GM12878 (cell line): ENCODE measurements around the gene HEXIM2. TPM values are rescaled to one million over a fixed set of nuclear protein-coding genes. Genes with fewer than 3 reads are reported as not detected.
A peak's percentile ranks its signal among the peaks of the same experiment; 100 is the strongest.

Source experiments
- ATAC-seq: fragments of 200-7000 bp; cut with Tn5 transposase; 3 replicates; pipeline ENCODE4 v1.9.1; 2020; ENCODE audit warnings: mild to moderate bottlenecking, moderate library complexity
- BruUV-seq: library from RNA; stranded (reverse); fragments of 400-500 nt; replicated peaks from 2 replicates; lab custom pipeline; 2021; lab: Mats Ljungman, UMichigan
- CTCF ChIA-PET: fragments of 300-600 bp; sonication (Branson Sonifier 250); formaldehyde crosslinking; extraction: SDS; loops from one replicate; lab custom pipeline; 2021; ENCODE audit warnings: inconsistent platforms; lab: Yijun Ruan, JAX
- POLR2A ChIA-PET: fragments of 350-600 bp; formaldehyde crosslinking; extraction: SDS; loops from one replicate; lab custom pipeline; 2021; ENCODE audit warnings: inconsistent platforms; lab: Charles Lee
- RAD21 ChIA-PET: fragments of 300-600 bp; sonication (Branson Sonifier 250); formaldehyde crosslinking; loops from one replicate; lab custom pipeline; 2023; ENCODE audit warnings: antibody characterized with exemption; ENCODE audit not compliant: unreplicated experiment; lab: Charles Lee
- SMC1A ChIA-PET: fragments of 300-600 bp; sonication (Branson Sonifier 250); formaldehyde crosslinking; loops from one replicate; lab custom pipeline; 2023; ENCODE audit not compliant: unreplicated experiment, uncharacterized antibody; lab: Charles Lee
- DNase-seq: peaks from one replicate; pipeline ENCODE4 v3.0.0-alpha.2; 2011; ENCODE audit warnings: low read depth, low spot score
- FAIRE-seq: peaks from 3 replicates; lab custom pipeline; 2011; peaks lifted over from hg19 to GRCh38; lab: Jason Lieb, UNC
- H2AFZ ChIP-seq: 2 replicates; pipeline ENCODE4 v1.6.0; 2011; ENCODE audit warnings: low read depth, low read length, control low read depth; ENCODE audit not compliant: control insufficient read depth
- H3K27ac ChIP-seq: 2 replicates; pipeline ENCODE4 v1.5.1; 2011; ENCODE audit warnings: control low read depth; ENCODE audit not compliant: control insufficient read depth, insufficient read depth
- H3K27me3 ChIP-seq, 2 experiments: replicated peaks in 1 of 2; 2 replicates each; pipeline versions ENCODE4 v1.6.0 to v1.6.1; 2011; ENCODE audit warnings: low read length in 1 of 2; ENCODE audit not compliant: control insufficient read depth in 2 of 2, insufficient read depth in 2 of 2
- H3K36me3 ChIP-seq, 2 experiments: 2 replicates each; pipeline ENCODE4 v1.5.1; 2011; ENCODE audit warnings: low read length in 1 of 2; ENCODE audit not compliant: control insufficient read depth in 2 of 2, insufficient read depth in 2 of 2
- H3K4me1 ChIP-seq: 2 replicates; pipeline ENCODE4 v1.6.1; 2011; ENCODE audit warnings: mild to moderate bottlenecking, low read length, moderate library complexity, mixed read lengths; ENCODE audit not compliant: control insufficient read depth, insufficient read depth
- H3K4me2 ChIP-seq: 2 replicates; pipeline ENCODE4 v1.6.0; 2011; ENCODE audit warnings: control low read depth; ENCODE audit not compliant: control insufficient read depth, insufficient read depth
- H3K4me3 ChIP-seq: fragments of 200-600 bp; sonication (generic); 2 replicates; pipeline ENCODE4 v1.5.1; 2016
- H3K79me2 ChIP-seq: 2 replicates; pipeline ENCODE4 v1.6.0; 2011; ENCODE audit warnings: low read length; ENCODE audit not compliant: control insufficient read depth, insufficient read depth
- H3K9ac ChIP-seq: 2 replicates; pipeline ENCODE4 v1.8.0; 2011; ENCODE audit warnings: low read length, control low read depth, mixed read lengths; ENCODE audit not compliant: control insufficient read depth, insufficient read depth
- H3K9me3 ChIP-seq: replicated peaks from 3 replicates; pipeline ENCODE4 v1.5.1; 2011; ENCODE audit warnings: mild to moderate bottlenecking, low read length; ENCODE audit not compliant: control insufficient read depth, insufficient read depth
- H4K20me1 ChIP-seq: 2 replicates; pipeline ENCODE4 v1.6.0; 2011; ENCODE audit not compliant: control insufficient read depth, insufficient read depth
- BACH1 ChIP-seq: fragments of 450-650 bp; IDR thresholded peaks from 2 replicates; pipeline ENCODE4 v1.6.1; 2017; ENCODE audit warnings: mild to moderate bottlenecking, borderline replicate concordance
- BCLAF1 ChIP-seq: fragments of 450-650 bp; IDR thresholded peaks from 2 replicates; pipeline ENCODE4 v1.6.1; 2017; ENCODE audit warnings: antibody characterized with exemption, mild to moderate bottlenecking, moderate library complexity
- BHLHE40 ChIP-seq, 2 experiments: fragments of 450-650 bp in 1 of 2; IDR thresholded peaks; 2 replicates each; pipeline ENCODE4 v1.6.1; 2011 to 2017; ENCODE audit warnings: low read depth in 2 of 2, borderline replicate concordance in 1 of 2, improper control_type of control experiment in 1 of 2, low read length in 1 of 2, mild to moderate bottlenecking in 1 of 2
- CBFB ChIP-seq: IDR thresholded peaks from 2 replicates; pipeline ENCODE4 v1.6.1; 2016; ENCODE audit warnings: antibody characterized with exemption, low read depth
- CREB1 ChIP-seq: IDR thresholded peaks from 2 replicates; pipeline ENCODE4 v1.6.1; 2012; ENCODE audit warnings: low read depth, mild to moderate bottlenecking, inconsistent platforms
- DPF2 ChIP-seq: fragments of 450-650 bp; IDR thresholded peaks from 2 replicates; pipeline ENCODE4 v1.6.1; 2017; ENCODE audit warnings: mild to moderate bottlenecking
- E2F8 ChIP-seq: fragments of 450-650 bp; IDR thresholded peaks from 2 replicates; pipeline ENCODE4 v1.6.1; 2018; ENCODE audit warnings: mild to moderate bottlenecking, low read depth, moderate library complexity; ENCODE audit not compliant: partially characterized antibody
- FOS ChIP-seq: IDR thresholded peaks from 3 replicates; pipeline ENCODE4 v1.6.1; 2011; ENCODE audit warnings: borderline replicate concordance; ENCODE audit not compliant: insufficient read length; ENCODE audit errors: extremely low read depth
- GATAD2B ChIP-seq: fragments of 450-650 bp; conservative IDR thresholded peaks from 2 replicates; pipeline ENCODE4 v1.6.1; 2017; ENCODE audit warnings: low read depth, mild to moderate bottlenecking, moderate library complexity
- MTA2 ChIP-seq: fragments of 450-650 bp; IDR thresholded peaks from 2 replicates; pipeline ENCODE4 v1.6.1; 2016; ENCODE audit warnings: low read depth, mild to moderate bottlenecking, moderate library complexity
- POLR2A ChIP-seq: IDR thresholded peaks from 2 replicates; pipeline ENCODE4 v1.6.1; 2011; ENCODE audit warnings: low read depth, mild to moderate bottlenecking, low read length
- POLR2AphosphoS2 ChIP-seq: IDR thresholded peaks from 2 replicates; pipeline ENCODE4 v1.6.1; 2011; ENCODE audit warnings: low read depth, mild to moderate bottlenecking, low read length, improper control_type of control experiment, moderate library complexity
- SMAD5 ChIP-seq: IDR thresholded peaks from 2 replicates; pipeline ENCODE4 v1.6.1; 2016; ENCODE audit warnings: antibody characterized with exemption, low read depth
- SMARCA5 ChIP-seq: fragments of 450-650 bp; IDR thresholded peaks from 2 replicates; pipeline ENCODE4 v1.6.1; 2017; ENCODE audit warnings: mild to moderate bottlenecking
- SUPT20H ChIP-seq: IDR thresholded peaks from 2 replicates; pipeline ENCODE4 v1.6.1; 2011; ENCODE audit warnings: low read depth, mild to moderate bottlenecking, low read length, moderate library complexity, borderline replicate concordance; ENCODE audit not compliant: control insufficient read depth
- ZBED1 ChIP-seq: IDR thresholded peaks from 2 replicates; pipeline ENCODE4 v1.6.1; 2016; ENCODE audit warnings: borderline replicate concordance
- ZNF207 ChIP-seq: fragments of 450-650 bp; IDR thresholded peaks from 2 replicates; pipeline ENCODE4 v1.6.1; 2014; ENCODE audit warnings: antibody characterized with exemption, mild to moderate bottlenecking, borderline replicate concordance
- WGBS: methylation state at CpG from one replicate; pipeline ENCODE4 v1.1.6; 2016; ENCODE audit warnings: low lambda C conversion rate; ENCODE audit not compliant: insufficient replicate concordance, insufficient coverage; ENCODE audit errors: missing lambda C conversion rate; 5-methylcytosine and 5-hydroxymethylcytosine counted together
- in situ Hi-C: fragments of 300-500 bp; cut with MboI; formaldehyde crosslinking; loops from 9 replicates; pipeline ENCODE4 v1.14.3; 2018; ENCODE audit warnings: mixed read lengths
- intact Hi-C: fragments of 100-400 bp; cut with micrococcal nuclease; formaldehyde crosslinking; loops from one replicate; pipeline ENCODE4 v1.14.2; 2022; ENCODE audit not compliant: unreplicated experiment
- polyA plus RNA-seq, 11 experiments: library from polyadenylated mRNA; depleted of rRNA in 4 of 11; unstranded in 6 of 11; stranded (reverse) in 5 of 11; fragments of >200 nt; fragmentation: Nextera tagmentation in 4 of 11; fragmentation: Illumina TruSeq in 1 of 11; extraction: Ambion mirVana in 4 of 11; extraction: Trizol in 1 of 11; gene quantifications; 1 replicate in 1 of 11; 2 replicates in 10 of 11; pipeline versions ENCODE4 v1.2.1 to v1.2.3, GENCODE V29; 2011 to 2016; ENCODE audit warnings: inconsistent platforms in 2 of 11, missing spikeins in 2 of 11, low read depth in 1 of 11
- total RNA-seq, 4 experiments: library from RNA; depleted of rRNA in 3 of 4; stranded (reverse); fragments of >200 nt in 3 of 4; fragmentation: Illumina TruSeq in 1 of 4; extraction: Trizol in 1 of 4; gene quantifications; 2 replicates each; pipeline versions ENCODE4 v1.2.1 to v1.2.3, GENCODE V29; 2013 to 2021

Gene HEXIM2
- total and polyA plus RNA-seq, 10 of the 15 experiments (the other 5 are each of a cell fraction or from before 2014, with no cell fraction given), result 0.10 to 10.3 (median 6.4) TPM

- Histone ChIP-seq H3K27me3 (no peaks in the 10 kb centered on the region), H3K27ac (peak overlapping the region; percentile 100), H3K4me1 (peaks cover 23% of the 10 kb centered on the region), H3K4me3 (peak overlapping the region; percentile 85), H3K4me2 (peak overlapping the region; percentile 96), H3K79me2 (peaks cover 45% of the 10 kb centered on the region), H2AFZ (peak overlapping the region; percentile 90), H3K9ac (peak overlapping the region; percentile 98), H4K20me1 (no peaks in the 10 kb centered on the region; the same call in 1 of the 2 replicates), H3K9me3 (no peaks in the 10 kb centered on the region), H3K36me3 (no peaks in the 10 kb centered on the region)
- ChIA-PET POLR2A (interaction anchor here (1.0 to 7.1 kb wide), 4 partner anchors 9 to 78 kb away, joined by 3 to 239 read pairs (median 44); partner anchors contain the start of genes ACBD4 and HEXIM2), RAD21 (interaction anchor here (1.0 to 6.7 kb wide), 4 partner anchors 11 to 371 kb away, joined by 3 to 121 read pairs (median 52); partner anchors contain the start of genes ACBD4 and HEXIM2), CTCF (interaction anchor here (1.1 to 11.0 kb wide), 6 partner anchors 12 to 72 kb away, joined by 5 to 280 read pairs (median 116); partner anchors contain the start of genes ACBD4 and HEXIM2), SMC1A (interaction anchor here (1.3 to 6.7 kb wide), 3 partner anchors 11 to 14 kb away, joined by 4 to 114 read pairs (median 81); partner anchors contain the start of genes ACBD4 and HEXIM2)
- ATAC-seq (peak; percentile 20), DNase-seq (no peak), FAIRE-seq (no peak)
- WGBS, result 4% methylated on average over 24 of the region's 29 CpGs
- intact Hi-C loops, result loop anchor here (5.0 kb wide), 1 partner anchor 155 kb away; no protein-coding TSS in a partner anchor
- BruUV-seq, result TSS peak; percentile 65
- in situ Hi-C loops, result no loop called here
- TF ChIP-seq MTA2, result no peak
- TF ChIP-seq BACH1, result no peak
- TF ChIP-seq BCLAF1, result no peak
- no peak for TF ChIP-seq SMAD5
- TF ChIP-seq CREB1, result no peak; the same call in 1 of the 2 replicates
- 0 out of 2 replicates have a peak, but pooled peaks have one; percentile 17 for TF ChIP-seq ZBED1
- no peak for TF ChIP-seq SUPT20H
- TF ChIP-seq ZNF207, result 0 out of 2 replicates have a peak, but pooled peaks have one; percentile 36
- no peak for TF ChIP-seq FOS
- TF ChIP-seq DPF2, result 0 out of 2 replicates have a peak, but pooled peaks have one; percentile 10
- no peak for TF ChIP-seq GATAD2B
- no peak for TF ChIP-seq CBFB
- TF ChIP-seq BHLHE40 (IDR thresholded peaks at IDR 0.05; ENCODE audit: borderline replicate concordance in 1 of 2, low read depth in 2 of 2, low read length in 1 of 2), result no peak
- TF ChIP-seq POLR2AphosphoS2, result peak; percentile 47; the same call in 1 of the 2 replicates
- no peak for TF ChIP-seq SMARCA5
- peak; percentile 67 for TF ChIP-seq POLR2A
- TF ChIP-seq E2F8, result no peak
Measured at GRCh38 chr17:45146890-45147580, 14.6 kb upstream of the HEXIM2 start.
